ENCODE data around the gene GALM. TPM values are rescaled to one million over a fixed set of nuclear protein-coding genes. Genes with fewer than 3 reads are reported as not detected.

Gene GALM
- total and polyA plus RNA-seq, 2 donors (not counting 3 experiments of a cell fraction or from before 2014, with no cell fraction given): 4.8 to 6.1 TPM

DNA sequence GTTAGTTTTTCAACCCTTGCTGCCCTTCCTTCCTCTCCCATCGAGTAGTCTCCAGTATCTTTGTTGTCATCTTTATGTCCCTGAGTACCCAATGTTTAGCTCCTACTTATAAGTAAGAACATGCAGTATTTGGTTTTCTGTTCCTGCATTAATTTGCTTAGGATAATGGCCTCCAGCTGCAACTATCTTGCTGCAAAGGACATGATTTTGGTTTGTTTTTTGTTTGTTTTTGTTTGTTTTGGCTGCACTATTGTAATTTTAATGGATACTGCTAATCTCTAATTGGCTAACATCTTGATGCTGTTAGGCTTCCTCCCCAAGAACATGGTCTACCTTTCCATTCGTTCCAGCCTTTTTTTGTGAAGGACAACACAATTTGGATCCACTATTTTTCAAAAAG, 32.0 kb upstream of the GALM start:
- CTCF ChIA-PET: interaction anchor here (0.6 kb wide), 1 partner anchor 11 kb away, joined by 3 read pairs; no protein-coding TSS in a partner anchor

More for the DNA sequence above, 32.0 kb upstream of the GALM start:
- no peaks in the 10 kb centered on the region for H3K79me2 ChIP-seq (ENCODE audit: control insufficient read depth, insufficient read depth, low read length)
- no peak overlapping the region for H3K4me2 ChIP-seq (ENCODE audit: insufficient read depth, low read length)
- H3K27me3 ChIP-seq (ENCODE audit: control insufficient read depth in 2 of 2, insufficient read depth in 2 of 2, low read length in 2 of 2): no peaks in the 10 kb centered on the region
- BruUV-seq (replicated peaks): no TSS peak
- no peak overlapping the region for H2AFZ ChIP-seq (ENCODE audit: low read depth, low read length)
- TF ChIP-seq FOS (IDR thresholded peaks at IDR 0.05; ENCODE audit: borderline replicate concordance, insufficient read depth, low read length) (no peak), EZH2 (IDR thresholded peaks at IDR 0.05; ENCODE audit: borderline replicate concordance, low read depth, low read length, severe bottlenecking) (no peak), POLR2AphosphoS5 (IDR thresholded peaks at IDR 0.05; ENCODE audit: insufficient read depth, low read depth, low read length) (no peak), MYC (IDR thresholded peaks at IDR 0.05; ENCODE audit: low read depth, low read length) (no peak), JUN (IDR thresholded peaks at IDR 0.05; ENCODE audit: borderline replicate concordance, insufficient read depth, insufficient read length, low read depth) (no peak), POLR2A (IDR thresholded peaks at IDR 0.05; ENCODE audit: low read depth, low read length) (no peak), GATA2 (IDR thresholded peaks at IDR 0.05; ENCODE audit: insufficient read depth, insufficient read length, low read depth, low read length) (no peak)
- TF ChIP-seq, protein P1, sequence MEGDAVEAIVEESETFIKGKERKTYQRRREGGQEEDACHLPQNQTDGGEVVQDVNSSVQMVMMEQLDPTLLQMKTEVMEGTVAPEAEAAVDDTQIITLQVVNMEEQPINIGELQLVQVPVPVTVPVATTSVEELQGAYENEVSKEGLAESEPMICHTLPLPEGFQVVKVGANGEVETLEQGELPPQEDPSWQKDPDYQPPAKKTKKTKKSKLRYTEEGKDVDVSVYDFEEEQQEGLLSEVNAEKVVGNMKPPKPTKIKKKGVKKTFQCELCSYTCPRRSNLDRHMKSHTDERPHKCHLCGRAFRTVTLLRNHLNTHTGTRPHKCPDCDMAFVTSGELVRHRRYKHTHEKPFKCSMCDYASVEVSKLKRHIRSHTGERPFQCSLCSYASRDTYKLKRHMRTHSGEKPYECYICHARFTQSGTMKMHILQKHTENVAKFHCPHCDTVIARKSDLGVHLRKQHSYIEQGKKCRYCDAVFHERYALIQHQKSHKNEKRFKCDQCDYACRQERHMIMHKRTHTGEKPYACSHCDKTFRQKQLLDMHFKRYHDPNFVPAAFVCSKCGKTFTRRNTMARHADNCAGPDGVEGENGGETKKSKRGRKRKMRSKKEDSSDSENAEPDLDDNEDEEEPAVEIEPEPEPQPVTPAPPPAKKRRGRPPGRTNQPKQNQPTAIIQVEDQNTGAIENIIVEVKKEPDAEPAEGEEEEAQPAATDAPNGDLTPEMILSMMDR (IDR thresholded peaks at IDR 0.05; ENCODE audit: extremely low read depth in 1 of 2, insufficient read depth in 1 of 2, low read depth in 1 of 2, low read length in 2 of 2): no peak
- TF ChIP-seq, protein P2, sequence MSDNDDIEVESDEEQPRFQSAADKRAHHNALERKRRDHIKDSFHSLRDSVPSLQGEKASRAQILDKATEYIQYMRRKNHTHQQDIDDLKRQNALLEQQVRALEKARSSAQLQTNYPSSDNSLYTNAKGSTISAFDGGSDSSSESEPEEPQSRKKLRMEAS (IDR thresholded peaks at IDR 0.05; ENCODE audit: insufficient read depth, insufficient read length): no peak
- no peaks in the 10 kb centered on the region for H3K4me1 ChIP-seq (ENCODE audit: control insufficient read depth, extremely low read depth, insufficient read depth, low read length)
- POLR2A ChIA-PET: no interaction called here
- H3K36me3 ChIP-seq (ENCODE audit: control insufficient read depth in 2 of 2, extremely low read depth in 1 of 2, insufficient read depth in 2 of 2, low read length in 2 of 2): no peaks in the 10 kb centered on the region
- DNase-seq (ENCODE audit: low read depth, low spot score) (no peak), FAIRE-seq (no peak)
- H3K9me3 ChIP-seq (replicated peaks; ENCODE audit: control insufficient read depth, insufficient read depth, low read length): no peaks in the 10 kb centered on the region
- no peak overlapping the region for H3K4me3 ChIP-seq (replicated peaks in 1 of 3; ENCODE audit: insufficient read depth in 1 of 3, low read depth in 1 of 3, low read length in 3 of 3)
- no peaks in the 10 kb centered on the region for H3K9me1 ChIP-seq (replicated peaks; ENCODE audit: control insufficient read depth, extremely low read depth, insufficient read depth, low read length)
- no peaks in the 10 kb centered on the region for H4K20me1 ChIP-seq (replicated peaks; ENCODE audit: control insufficient read depth, extremely low read depth, insufficient read depth, low read length)
- dilution Hi-C loops (cut with MboI; ENCODE audit: extremely low pct_ligation_motif_present, low sequenced_read_pairs): no loop called here
- intact Hi-C loops (cut with micrococcal nuclease): no loop called here
- no peak overlapping the region for H3K27ac ChIP-seq (ENCODE audit: insufficient read depth, low read depth, low read length)
- H3K9ac ChIP-seq (replicated peaks; ENCODE audit: extremely low read depth, insufficient read depth, low read length): no peak overlapping the region

All from endothelial cell of umbilical vein (primary cell).